OCI-LY3 (cell line): ENCODE data around the gene MICU1.
"Not testable (repeated sequence)": the region's sequence is repeated elsewhere in the genome, so short reads cannot be mapped to it uniquely, and the experiment has no call there.

Experiments used
- H2AFZ ChIP-seq: fragments of 200-600, 300-600 bp; shearing (Covaris generic); 2 replicates; pipeline ENCODE4 v1.6.0; 2014; ENCODE audit warnings: antibody characterized with exemption, low read depth, low read length
- H3K27ac ChIP-seq: fragments of 200-600, 300-600 bp; sonication (generic); 2 replicates; pipeline ENCODE4 v1.5.1; 2014; ENCODE audit warnings: mild to moderate bottlenecking, low read length, moderate library complexity, mixed read lengths
- H3K27me3 ChIP-seq: fragments of 200-600, 300-600 bp; sonication (generic); 2 replicates; pipeline ENCODE4 v1.6.1; 2014; ENCODE audit warnings: low read depth, low read length, mixed read lengths
- H3K36me3 ChIP-seq: fragments of 200-600, 300-600 bp; sonication (generic); replicated peaks from 2 replicates; pipeline ENCODE3; 2014; ENCODE audit warnings: low read depth, low read length, mixed read lengths
- H3K4me1 ChIP-seq: fragments of 300-600, 200-600 bp; sonication (generic); 2 replicates; pipeline ENCODE4 v1.6.1; 2014; ENCODE audit warnings: low read length, mixed read lengths
- H3K4me2 ChIP-seq: fragments of 200-600, 300-600 bp; sonication (generic); 2 replicates; pipeline ENCODE4 v1.6.1; 2014; ENCODE audit warnings: low read length, mixed read lengths
- H3K4me3 ChIP-seq: fragments of 300-600, 200-600 bp; sonication (generic); 2 replicates; pipeline ENCODE4 v1.5.1; 2014; ENCODE audit warnings: antibody characterized with exemption, mild to moderate bottlenecking, low read length, moderate library complexity
- H3K79me2 ChIP-seq: fragments of 300-600, 200-600 bp; shearing (Covaris generic); 2 replicates; pipeline ENCODE4 v1.6.1; 2014; ENCODE audit warnings: mild to moderate bottlenecking, low read length, mixed read lengths
- H3K9ac ChIP-seq: fragments of 300-600, 200-600 bp; shearing (Covaris generic); 2 replicates; pipeline ENCODE4 v1.6.0; 2014; ENCODE audit warnings: mild to moderate bottlenecking, low read length, moderate library complexity
- H3K9me3 ChIP-seq: fragments of 200-600, 300-600 bp; shearing (Covaris generic); 2 replicates; pipeline ENCODE4 v1.6.1; 2014; ENCODE audit warnings: low read length, mixed read lengths; ENCODE audit not compliant: insufficient read depth
- H4K20me1 ChIP-seq: fragments of 200-600, 300-600 bp; sonication (generic); 2 replicates; pipeline ENCODE4 v1.6.1; 2016; ENCODE audit warnings: low read length, mixed read lengths; ENCODE audit not compliant: insufficient read depth
- CTCF ChIP-seq: fragments of 200-600, 300-600 bp; sonication (generic); IDR thresholded peaks from 2 replicates; pipeline ENCODE4 v1.5.1; 2014; ENCODE audit warnings: antibody characterized with exemption, low read length, low read depth
- EZH2phosphoT487 ChIP-seq: fragments of 200-600 bp; shearing (Covaris generic); IDR thresholded peaks from 2 replicates; pipeline ENCODE4 v1.6.1; 2018; ENCODE audit warnings: antibody characterized with exemption, mixed run types, low read depth

Gene MICU1

DNA sequence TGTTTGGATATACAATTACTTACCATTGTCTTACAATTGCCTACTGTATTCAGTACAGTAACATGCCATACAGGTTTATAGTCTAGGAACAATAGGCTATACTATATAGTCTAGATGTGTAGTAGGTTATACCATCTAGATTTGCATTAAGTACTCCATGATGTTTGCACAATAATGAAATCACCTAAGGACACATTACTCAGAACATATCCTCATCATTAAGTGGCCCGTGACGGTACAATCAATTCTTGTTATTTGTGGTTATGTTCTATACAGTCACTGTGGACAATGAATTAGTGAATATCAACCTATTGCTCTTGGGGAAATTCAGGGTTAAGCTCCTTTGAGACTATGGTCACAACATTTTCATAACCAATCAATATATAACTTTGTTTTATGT is 75.6 kb downstream of the MICU1 start:
- Histone ChIP-seq H3K4me3 (no peak overlapping the region), H3K9ac (no peak overlapping the region), H3K4me1 (peaks cover 23% of the 10 kb centered on the region), H3K4me2 (no peak overlapping the region), H3K27me3 (no peaks in the 10 kb centered on the region), H3K79me2 (no peaks in the 10 kb centered on the region), H3K36me3 (no peaks in the 10 kb centered on the region), H4K20me1 (no peaks in the 10 kb centered on the region), H3K27ac (no peak overlapping the region), H2AFZ (no peak overlapping the region), H3K9me3 (no peaks in the 10 kb centered on the region)
- TF ChIP-seq CTCF (no peak), EZH2phosphoT487 (no peak)

- H3K4me2 ChIP-seq: peak overlapping the region; percentile 42; the same call in 1 of the 2 replicates
- H3K36me3 ChIP-seq: peaks cover 28% of the 10 kb centered on the region
- H3K27ac ChIP-seq: peak overlapping the region; percentile 63
- H3K27me3 ChIP-seq: no peaks in the 10 kb centered on the region
- H3K9ac ChIP-seq: peak overlapping the region; percentile 14; the same call in 1 of the 2 replicates
- no peak overlapping the region for H3K4me3 ChIP-seq
- H3K4me1 ChIP-seq: peaks cover 42% of the 10 kb centered on the region
- no peaks in the 10 kb centered on the region for H3K9me3 ChIP-seq
- no peaks in the 10 kb centered on the region for H4K20me1 ChIP-seq
- H2AFZ ChIP-seq: no peak overlapping the region
- H3K79me2 ChIP-seq: no peaks in the 10 kb centered on the region
- no peak for TF ChIP-seq CTCF
- TF ChIP-seq EZH2phosphoT487: no peak
Observed at GRCh38 chr10:72545546-72545945, 80.3 kb downstream of the MICU1 start.

GRCh38 chr10:72543855-72544254 is 82.0 kb downstream of the MICU1 start:
- peak overlapping the region; percentile 64 for H3K4me2 ChIP-seq
- peaks cover 37% of the 10 kb centered on the region for H3K4me1 ChIP-seq
- peak overlapping the region; percentile 52; the same call in 1 of the 2 replicates for H3K9ac ChIP-seq
- 0 out of 2 replicates have a peak overlapping the region, but pooled peaks have one; percentile 2 for H3K4me3 ChIP-seq
- H3K27me3 ChIP-seq, H4K20me1 ChIP-seq, H3K79me2 ChIP-seq, H3K9me3 ChIP-seq, H2AFZ ChIP-seq: not testable (repeated sequence)
- peak overlapping the region; percentile 63 for H3K27ac ChIP-seq
- H3K36me3 ChIP-seq: peaks cover 31% of the 10 kb centered on the region

DNA sequence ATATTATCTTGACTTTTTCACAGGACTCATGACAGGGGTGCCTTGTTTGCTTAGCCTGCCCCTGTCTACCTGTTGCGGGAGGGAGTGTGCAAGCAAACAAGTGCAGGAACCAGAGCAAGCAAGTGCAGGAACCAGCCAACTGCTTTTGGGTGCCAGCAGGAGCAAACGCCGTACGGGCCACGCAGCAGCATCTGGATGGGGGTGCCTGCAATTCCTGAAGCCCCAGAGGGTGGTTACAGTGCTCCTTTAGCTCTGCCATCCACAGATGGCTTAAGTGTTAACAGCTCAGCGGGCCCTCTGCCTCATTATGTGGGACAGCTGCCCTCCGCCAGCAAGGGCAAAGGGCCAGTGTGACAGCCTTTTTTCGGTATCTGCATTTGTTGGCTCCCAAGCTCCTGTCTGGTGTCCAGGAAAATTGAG is 83.5 kb downstream of the MICU1 start:
- H2AFZ ChIP-seq: no peak overlapping the region
- no peak overlapping the region for H3K9ac ChIP-seq
- H3K4me2 ChIP-seq: no peak overlapping the region
- no peak overlapping the region for H3K27ac ChIP-seq
- H3K36me3 ChIP-seq: peaks cover 31% of the 10 kb centered on the region
- no peaks in the 10 kb centered on the region for H3K27me3 ChIP-seq
- peaks cover 37% of the 10 kb centered on the region for H3K4me1 ChIP-seq
- no peaks in the 10 kb centered on the region for H3K79me2 ChIP-seq
- TF ChIP-seq EZH2phosphoT487 (no peak), CTCF (no peak)
- no peak overlapping the region for H3K4me3 ChIP-seq
- H3K9me3 ChIP-seq: no peaks in the 10 kb centered on the region
- no peaks in the 10 kb centered on the region for H4K20me1 ChIP-seq

DNA sequence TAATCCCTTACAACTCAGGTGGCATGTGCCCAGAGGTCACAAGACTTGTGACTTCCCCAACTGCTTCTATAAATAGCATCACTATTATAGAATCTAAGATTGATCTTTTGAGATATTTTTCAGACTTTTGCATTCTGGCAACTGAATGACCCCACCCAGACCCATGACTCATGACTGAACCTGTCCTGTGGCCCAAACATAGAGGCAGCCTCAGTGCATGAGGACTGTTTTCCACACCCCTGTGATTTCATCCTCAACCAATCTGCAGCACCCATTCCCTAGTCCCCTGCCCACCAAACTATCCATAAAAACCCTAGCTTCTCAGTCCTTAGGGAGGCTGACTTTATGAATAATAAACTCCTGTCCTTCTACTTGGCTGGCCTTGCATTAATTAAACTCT is 84.5 kb downstream of the MICU1 start:
- Histone ChIP-seq H4K20me1 (no peaks in the 10 kb centered on the region), H3K79me2 (no peaks in the 10 kb centered on the region), H3K4me3 (no peak overlapping the region), H3K4me2 (no peak overlapping the region), H2AFZ (no peak overlapping the region), H3K9me3 (no peaks in the 10 kb centered on the region), H3K4me1 (peaks cover 33% of the 10 kb centered on the region), H3K27me3 (no peaks in the 10 kb centered on the region), H3K27ac (no peak overlapping the region), H3K9ac (no peak overlapping the region), H3K36me3 (peaks cover 31% of the 10 kb centered on the region)
- TF ChIP-seq EZH2phosphoT487 (no peak), CTCF (no peak)
